ENCODE results near the gene CEP152.

CEP152 gene

DNA sequence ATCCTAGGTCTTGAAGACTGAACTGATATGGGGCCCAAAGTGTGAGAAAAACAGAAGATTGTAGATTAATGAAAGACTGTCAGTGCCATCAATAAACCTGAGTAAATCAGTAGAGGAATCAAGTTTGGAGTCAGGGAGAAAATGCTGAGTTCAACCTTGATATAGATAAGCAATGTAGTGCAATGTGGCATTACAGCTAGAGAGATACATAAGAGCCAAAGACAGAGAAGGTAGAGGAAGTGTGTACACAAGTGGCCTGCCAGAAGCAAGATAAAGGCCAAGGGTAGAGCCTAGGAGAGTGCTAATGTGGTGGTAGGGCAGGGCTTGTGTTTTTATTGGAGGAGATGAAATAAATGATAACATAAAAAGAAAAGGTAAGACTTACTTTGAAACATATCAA lies 41.1 kb upstream of the CEP152 start:
- TF ChIP-seq, protein P1, sequence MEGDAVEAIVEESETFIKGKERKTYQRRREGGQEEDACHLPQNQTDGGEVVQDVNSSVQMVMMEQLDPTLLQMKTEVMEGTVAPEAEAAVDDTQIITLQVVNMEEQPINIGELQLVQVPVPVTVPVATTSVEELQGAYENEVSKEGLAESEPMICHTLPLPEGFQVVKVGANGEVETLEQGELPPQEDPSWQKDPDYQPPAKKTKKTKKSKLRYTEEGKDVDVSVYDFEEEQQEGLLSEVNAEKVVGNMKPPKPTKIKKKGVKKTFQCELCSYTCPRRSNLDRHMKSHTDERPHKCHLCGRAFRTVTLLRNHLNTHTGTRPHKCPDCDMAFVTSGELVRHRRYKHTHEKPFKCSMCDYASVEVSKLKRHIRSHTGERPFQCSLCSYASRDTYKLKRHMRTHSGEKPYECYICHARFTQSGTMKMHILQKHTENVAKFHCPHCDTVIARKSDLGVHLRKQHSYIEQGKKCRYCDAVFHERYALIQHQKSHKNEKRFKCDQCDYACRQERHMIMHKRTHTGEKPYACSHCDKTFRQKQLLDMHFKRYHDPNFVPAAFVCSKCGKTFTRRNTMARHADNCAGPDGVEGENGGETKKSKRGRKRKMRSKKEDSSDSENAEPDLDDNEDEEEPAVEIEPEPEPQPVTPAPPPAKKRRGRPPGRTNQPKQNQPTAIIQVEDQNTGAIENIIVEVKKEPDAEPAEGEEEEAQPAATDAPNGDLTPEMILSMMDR (IDR thresholded peaks at IDR 0.05; ENCODE audit: extremely low read depth, missing control alignments) = no peak
- DNase-seq (ENCODE audit: low spot score) = no peak

DNA sequence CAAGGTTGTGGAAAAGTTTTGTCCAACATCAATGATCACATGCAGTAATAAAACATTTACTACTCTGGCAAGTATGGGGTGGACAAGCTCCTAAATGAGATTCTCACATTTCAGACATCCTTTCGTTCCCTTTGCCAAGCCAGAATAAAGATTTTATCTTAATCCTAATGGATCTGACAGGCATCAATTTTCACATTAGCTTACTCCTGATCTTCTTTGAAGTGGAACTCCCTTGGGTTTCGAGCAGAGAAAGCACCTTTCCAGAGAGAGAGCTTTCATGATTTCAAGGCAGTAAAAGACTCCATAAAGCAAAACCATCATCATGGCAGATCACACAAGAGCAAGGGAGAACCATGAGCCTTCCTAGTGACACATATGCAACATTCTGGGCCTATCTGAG lies 39.8 kb upstream of the CEP152 start:
- TF ChIP-seq, protein P1 (IDR thresholded peaks at IDR 0.05; ENCODE audit: extremely low read depth, missing control alignments) = no peak
- DNase-seq (ENCODE audit: low spot score) = no peak

DNA sequence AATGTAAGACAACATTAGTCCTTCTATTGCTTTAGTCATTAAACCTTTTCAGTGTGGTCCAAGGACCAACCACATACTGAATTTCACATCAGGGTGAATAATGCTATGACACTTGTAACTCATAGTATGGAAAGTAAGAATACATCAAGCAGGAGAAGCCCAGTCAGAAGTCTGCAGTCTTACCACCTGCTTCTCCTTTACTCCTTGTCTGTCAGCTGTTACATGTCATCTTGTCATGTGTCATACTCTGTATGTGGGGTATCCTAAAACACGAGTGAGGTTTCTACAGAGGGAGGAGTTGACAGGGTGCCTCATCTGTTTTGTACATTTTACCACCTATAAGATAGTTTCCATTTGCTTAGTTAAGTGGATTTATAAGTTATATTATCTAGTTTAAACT lies 34.3 kb upstream of the CEP152 start:
- TF ChIP-seq, protein P1 (IDR thresholded peaks at IDR 0.05; ENCODE audit: extremely low read depth, missing control alignments) = no peak

DNA sequence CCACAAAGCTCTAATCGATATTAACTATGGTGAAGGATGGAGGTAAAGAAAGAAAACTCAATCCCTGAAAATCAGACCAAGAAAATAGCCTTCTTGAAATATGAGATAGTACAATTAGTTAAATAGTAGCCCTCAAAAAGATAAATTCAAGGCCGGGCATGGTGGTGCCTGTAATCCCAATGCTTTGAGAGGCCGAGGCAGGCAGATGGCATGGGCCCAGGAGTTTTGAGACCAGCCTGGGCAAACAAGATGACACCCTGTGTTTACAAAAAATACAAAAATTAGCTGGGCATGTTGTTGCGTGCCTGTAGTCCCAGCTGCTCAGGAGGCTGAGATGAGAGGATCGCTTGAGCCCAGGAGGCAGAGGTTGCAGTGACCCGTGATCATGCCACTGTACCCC lies 31.6 kb upstream of the CEP152 start:
- DNase-seq (ENCODE audit: low spot score) = no peak
- TF ChIP-seq, protein P1 (IDR thresholded peaks at IDR 0.05; ENCODE audit: extremely low read depth, missing control alignments) = no peak

More for the DNA sequence above, 34.3 kb upstream of the CEP152 start:
- no peak for DNase-seq (ENCODE audit: low spot score)

DNA sequence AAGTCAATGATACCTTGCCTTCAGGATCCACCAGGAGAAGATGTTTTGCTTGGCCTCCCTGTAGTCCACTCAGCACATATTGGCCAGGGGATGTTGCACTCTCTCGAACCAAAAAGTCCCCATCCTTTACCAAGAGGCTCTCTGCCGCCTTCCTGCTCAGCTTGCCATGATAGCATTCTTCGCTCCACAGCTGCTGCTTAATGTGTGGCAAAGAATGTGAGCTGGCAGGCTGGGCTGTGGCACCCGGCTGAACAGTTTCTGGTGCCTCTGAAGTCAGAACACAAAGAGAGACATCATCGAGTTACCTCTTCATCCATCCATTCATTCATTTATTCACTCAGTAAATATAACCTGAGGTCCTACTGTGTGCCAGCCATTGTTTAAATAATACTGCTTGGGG lies 23.9 kb upstream of the CEP152 start:
- no peak for DNase-seq (ENCODE audit: low spot score)
- TF ChIP-seq, protein P1 (IDR thresholded peaks at IDR 0.05; ENCODE audit: extremely low read depth, missing control alignments) = no peak

DNA sequence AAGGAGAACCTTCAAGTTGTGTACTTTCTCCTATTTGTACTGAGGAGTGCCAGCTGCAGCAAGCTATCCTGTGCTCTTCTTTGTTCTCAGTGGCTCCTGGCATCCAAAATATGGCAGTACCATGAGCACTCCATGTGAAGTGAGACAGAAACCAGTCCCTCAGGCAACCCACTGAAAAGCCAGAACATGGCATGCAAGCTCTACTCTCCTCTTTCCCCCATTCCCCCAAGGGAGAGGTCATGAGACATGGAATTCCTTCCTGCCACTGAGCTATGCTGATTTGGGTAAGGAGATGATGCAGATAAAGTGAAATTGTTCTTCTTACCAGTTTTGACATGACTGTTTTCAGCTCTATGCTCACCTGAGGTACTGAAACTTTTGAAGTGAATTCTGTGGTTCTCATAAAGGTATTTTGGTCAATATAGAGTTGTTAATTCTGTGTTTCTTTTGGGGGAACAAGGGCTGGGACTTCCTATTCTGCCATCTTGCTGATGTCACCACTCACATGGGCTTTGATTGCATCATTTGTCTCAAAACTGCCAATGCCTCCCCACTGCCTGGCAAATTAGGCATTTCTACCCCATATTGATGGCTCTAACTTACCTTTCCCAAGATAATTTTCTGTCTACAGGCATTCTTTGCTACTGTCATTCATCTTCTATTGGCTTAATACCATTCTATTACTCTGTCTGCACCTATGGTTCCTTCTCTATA lies 22.8 kb upstream of the CEP152 start:
- DNase-seq (ENCODE audit: low spot score) = no peak
- TF ChIP-seq, protein P1 (IDR thresholded peaks at IDR 0.05; ENCODE audit: extremely low read depth, missing control alignments) = no peak

DNA sequence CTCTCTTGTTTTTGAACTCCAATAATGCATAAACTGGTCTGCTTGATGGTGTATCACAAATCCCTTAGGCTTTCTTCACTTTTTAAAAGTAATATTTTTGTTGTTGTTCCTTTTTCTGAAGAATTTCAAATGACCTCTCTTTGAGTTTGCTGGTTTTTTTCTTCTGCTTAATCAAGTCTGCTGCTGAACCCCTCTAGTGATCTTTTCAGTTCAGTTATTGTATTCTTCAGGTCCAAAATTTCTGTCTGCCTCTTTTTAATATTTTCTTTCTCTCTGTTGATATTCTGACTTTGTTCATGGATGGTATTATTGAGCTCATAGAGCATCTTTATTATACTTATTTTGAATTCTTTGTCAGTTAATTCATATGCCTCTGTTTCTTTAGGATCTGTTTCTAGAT lies 21.8 kb upstream of the CEP152 start:
- TF ChIP-seq, protein P1 (IDR thresholded peaks at IDR 0.05; ENCODE audit: extremely low read depth, missing control alignments) = no peak

More for the DNA sequence above, 21.8 kb upstream of the CEP152 start:
- no peak for DNase-seq (ENCODE audit: low spot score)
